AG20443 (cell line): ENCODE measurements around the gene CACNB2.

Source experiments
- DNase-seq: peaks from one replicate; pipeline ENCODE4 v3.0.0; 2012; ENCODE audit warnings: low spot score, mixed read lengths

CACNB2 gene

GRCh38 chr10:18140149-18140956, at the start of gene CACNB2:
TSS of gene CACNB2 (plus strand) at chr10:18140424.
- peak; percentile 66 for DNase-seq

DNA sequence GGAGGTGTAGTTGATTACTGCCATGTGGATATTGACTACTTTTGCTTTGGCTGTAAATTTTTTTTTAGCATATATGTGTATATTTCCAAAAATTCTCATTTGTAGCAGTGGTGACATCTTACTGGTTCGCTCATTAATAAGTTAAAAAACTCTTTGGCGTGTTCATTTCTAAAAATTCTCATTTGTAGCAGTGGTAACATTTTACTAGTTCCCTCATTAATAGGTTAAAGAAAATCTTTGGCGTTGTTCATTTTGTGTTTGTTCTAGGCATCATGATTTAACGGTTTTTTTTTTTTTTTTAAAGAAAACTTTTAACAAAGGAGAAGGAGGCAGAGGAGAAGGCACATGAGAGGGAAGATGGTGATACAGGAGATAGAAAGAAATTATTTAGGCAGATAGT, 45.9 kb upstream of the CACNB2 start:
- no peak for DNase-seq

- DNase-seq = no peak
Observed at GRCh38 chr10:18094793-18095192, 45.4 kb upstream of the CACNB2 start.

- no peak for DNase-seq
Observed at GRCh38 chr10:18097524-18097923, 42.7 kb upstream of the CACNB2 start.

GRCh38 chr10:18098201-18098600, 42.0 kb upstream of the CACNB2 start:
- DNase-seq = no peak

GRCh38 chr10:18099415-18099814, 40.8 kb upstream of the CACNB2 start:
- DNase-seq = no peak

- DNase-seq = no peak
Observed at GRCh38 chr10:18100669-18101068, 39.6 kb upstream of the CACNB2 start.

GRCh38 chr10:18102404-18102803, 37.8 kb upstream of the CACNB2 start:
- no peak for DNase-seq

DNA sequence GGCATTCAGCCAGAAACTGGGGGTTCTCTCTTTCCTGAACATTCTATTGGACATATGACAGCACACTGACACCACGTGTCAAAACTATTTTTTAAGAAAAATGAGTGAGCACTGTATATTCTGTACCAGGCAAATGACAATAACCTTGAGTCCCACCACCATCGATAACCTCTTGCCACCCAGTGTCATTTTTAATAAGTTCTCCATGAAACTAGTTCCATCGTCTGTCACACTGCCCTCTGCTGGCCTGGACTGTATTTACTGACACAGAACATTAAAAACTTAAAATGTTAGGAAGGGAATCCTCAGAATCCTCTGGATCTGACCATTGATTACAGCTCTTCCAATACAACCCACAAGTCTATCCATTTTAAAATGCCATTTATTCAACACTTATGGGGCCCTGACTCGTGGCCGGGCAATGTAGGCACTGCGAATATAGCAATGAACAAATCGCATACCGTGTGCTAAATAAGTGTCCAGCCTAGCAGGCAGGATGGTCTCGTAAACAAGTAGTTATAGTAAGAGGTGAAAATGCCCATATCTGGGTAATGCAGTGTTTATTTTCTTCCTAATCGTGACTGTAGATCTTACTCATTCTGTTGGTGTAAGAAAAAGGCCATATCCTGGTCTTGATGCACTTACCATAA, 35.9 kb upstream of the CACNB2 start:
- peak; percentile 51 for DNase-seq

- DNase-seq = no peak
Observed at GRCh38 chr10:18109341-18109870, 30.8 kb upstream of the CACNB2 start.

- no peak for DNase-seq
Observed at GRCh38 chr10:18113881-18114280, 26.3 kb upstream of the CACNB2 start.

DNA sequence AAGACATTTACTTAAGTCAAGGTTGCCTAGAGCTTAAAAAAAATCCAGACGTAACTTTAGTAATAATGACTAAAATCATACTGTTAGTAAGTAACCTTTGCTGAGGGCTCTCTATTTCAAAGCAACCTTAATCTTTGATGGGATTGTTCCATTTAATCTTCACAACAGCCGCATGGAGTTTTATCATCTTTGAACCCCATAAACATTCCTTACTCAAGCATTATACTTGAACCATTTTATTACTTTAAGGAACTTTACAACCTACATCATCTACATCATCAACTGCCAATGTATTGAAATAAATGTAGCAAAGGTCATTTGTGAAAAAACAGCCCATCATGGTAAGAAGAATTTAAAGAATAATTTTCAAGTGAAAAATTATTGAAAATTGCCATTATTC, 22.9 kb upstream of the CACNB2 start:
- DNase-seq = no peak

DNA sequence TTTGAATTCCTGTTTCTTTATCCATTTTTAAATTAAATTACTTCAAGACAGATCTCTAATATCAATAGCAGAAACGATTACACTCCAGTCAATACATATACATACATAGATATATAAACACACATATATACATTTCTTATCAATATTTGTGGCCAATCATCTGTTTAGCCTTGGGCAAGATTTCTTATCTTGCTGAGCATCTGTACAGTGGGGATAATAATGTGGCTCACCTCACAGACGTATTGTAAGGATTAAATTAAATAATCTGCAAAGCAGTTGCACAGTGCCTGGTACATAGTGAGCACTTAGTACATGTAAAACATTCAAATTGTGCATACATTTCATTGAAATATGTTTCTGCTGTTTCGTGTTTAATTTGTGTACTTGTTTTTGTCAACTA, 17.5 kb upstream of the CACNB2 start:
- no peak for DNase-seq

DNA sequence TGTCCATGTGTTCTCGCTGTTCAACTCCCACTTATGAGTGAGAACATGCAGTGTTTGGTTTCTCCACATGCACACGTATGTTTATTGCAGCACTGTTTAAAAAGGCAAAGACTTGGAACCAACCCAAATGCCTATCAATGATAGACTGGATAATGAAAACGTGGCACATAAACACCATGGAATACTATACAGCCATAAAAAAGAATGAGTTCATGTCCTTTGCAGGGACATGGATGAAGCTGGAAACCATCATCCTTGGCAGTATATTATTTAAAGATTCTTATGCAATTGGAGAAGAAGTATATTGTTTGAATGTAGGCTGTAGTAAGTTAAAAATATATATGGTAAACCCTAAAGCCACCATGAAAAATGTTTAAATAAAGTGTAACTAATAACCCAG, 7.2 kb upstream of the CACNB2 start:
- no peak for DNase-seq

- DNase-seq = no peak
Observed at GRCh38 chr10:18134509-18134908, 5.7 kb upstream of the CACNB2 start.

DNA sequence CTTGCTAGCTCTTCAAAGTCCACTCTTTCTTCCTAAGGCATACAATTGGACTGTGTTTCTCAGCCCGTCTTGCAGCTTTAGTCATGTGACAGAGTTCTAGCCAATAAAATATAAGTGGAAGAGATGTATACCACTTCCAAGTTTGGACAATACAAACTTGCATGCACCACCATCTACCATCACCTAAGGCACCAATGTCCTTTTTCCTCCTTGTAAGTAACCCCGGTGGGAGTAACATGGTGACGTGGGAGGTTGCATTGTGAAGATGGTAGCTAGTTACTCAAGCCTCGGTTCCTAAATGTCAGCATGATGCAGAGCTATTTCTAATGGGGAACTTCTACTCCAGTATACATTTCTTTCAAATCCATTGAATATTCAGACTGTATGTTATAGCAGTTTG, 5.3 kb upstream of the CACNB2 start:
- DNase-seq = no peak

GRCh38 chr10:18136073-18136791, 4.0 kb upstream of the CACNB2 start:
- DNase-seq = no peak

GRCh38 chr10:18137111-18137510, 3.1 kb upstream of the CACNB2 start:
- DNase-seq = no peak

- peak; percentile 21 for DNase-seq
Observed at GRCh38 chr10:18140957-18141845, 977 bp downstream of the CACNB2 start.

GRCh38 chr10:18142151-18142550, 1.9 kb downstream of the CACNB2 start:
- DNase-seq = no peak

DNA sequence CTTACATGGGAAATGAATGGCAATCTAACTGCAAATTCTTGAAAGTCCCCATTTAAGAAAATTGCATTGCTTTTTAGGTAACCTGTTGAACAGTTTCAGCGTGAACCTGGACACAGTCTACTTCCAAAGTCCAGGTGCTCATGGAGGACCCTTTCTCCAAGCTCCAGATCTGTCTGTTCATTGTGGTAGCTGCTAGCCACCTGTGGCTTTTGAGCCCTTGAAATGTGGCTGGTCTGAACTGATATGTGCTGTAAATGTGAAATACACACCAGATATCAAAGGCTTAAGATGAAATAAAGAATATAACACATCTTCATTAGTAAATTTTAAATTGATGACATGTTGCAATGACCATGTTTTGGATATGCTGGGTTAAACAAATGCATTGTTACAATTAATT, 4.2 kb downstream of the CACNB2 start:
- no peak for DNase-seq

DNA sequence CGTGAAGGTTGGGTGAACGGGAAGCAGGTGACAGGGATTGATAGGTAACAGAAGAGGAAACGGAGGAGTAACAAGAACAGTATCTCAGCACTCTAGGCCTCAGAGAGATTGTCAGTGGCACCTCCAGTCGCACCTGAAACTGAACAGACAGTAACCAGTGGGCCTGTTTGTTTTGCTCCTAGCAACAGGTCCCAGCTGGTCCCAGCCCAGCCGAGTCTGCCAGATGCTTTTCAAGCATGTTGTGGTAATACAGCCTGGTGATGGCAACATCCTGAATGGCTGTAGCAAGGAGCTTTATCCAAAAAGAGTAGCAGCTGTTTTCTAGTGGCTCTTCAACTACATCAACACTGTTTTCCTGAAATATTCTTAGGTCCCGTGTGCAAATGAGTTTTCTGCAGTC, 4.7 kb downstream of the CACNB2 start:
- peak; percentile 24 for DNase-seq
